ENCODE results near the gene DAAM1.
A peak's percentile ranks its signal among the peaks of the same experiment; 100 is the strongest.

Gene DAAM1

DNA sequence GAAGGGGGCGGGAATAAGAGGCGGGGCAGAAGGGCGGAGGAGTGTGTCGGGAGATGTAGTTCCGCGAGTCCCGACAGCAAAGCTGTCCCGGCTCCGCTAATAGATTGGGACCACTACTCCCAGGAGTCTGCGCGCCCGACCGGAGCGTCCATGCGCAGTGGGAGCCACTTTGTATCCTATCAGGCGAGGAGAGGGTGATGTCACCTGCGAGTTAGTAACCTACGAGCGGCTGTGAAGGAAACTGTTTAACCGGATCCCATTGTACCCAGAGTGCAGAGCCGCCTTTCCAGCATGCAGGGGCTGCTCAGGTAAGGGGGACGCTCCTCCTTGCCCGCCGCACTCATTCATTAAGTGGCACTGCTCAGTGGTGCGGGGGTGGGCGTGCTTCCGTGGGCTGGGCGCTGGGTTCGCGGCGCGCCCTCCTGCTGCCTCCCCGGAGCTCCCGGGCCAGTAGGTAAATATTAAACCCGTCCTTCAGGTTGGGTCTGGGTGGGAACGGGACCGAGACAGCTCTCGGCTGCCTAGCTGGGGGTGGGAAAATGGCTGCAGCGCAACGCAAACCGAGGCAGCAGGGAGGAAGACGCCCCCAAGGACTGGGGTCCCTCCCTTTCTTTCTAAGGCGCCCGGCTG is at the start of gene DAAM1:
Gene DAAM1 (plus strand): TSS at position 207 of the 630 bp plus-strand sequence. CDS start 74,811 bp downstream, outside the sequence.
- DNase-seq: peak; percentile 98

DNA sequence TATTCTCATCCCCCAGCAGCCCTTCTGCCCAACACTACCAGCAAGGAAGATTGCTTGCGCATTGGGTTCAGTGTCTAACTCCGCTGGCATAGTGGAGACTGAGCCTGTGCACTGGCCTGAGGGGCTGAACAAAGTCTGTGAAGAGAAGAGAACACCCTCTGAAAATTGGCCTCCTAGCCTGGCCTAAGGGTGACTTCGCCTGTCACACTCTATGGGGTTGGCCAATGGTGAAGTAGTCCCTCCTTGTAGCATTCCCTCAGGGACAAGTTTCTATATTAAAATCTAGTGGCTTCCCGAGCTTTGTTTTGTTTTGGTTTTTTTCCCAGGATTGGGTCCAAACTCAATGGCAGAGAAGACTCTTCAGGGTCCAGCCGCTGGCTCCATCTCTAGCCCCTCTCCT is 49.1 kb upstream of the DAAM1 start:
- no peak for DNase-seq

DNA sequence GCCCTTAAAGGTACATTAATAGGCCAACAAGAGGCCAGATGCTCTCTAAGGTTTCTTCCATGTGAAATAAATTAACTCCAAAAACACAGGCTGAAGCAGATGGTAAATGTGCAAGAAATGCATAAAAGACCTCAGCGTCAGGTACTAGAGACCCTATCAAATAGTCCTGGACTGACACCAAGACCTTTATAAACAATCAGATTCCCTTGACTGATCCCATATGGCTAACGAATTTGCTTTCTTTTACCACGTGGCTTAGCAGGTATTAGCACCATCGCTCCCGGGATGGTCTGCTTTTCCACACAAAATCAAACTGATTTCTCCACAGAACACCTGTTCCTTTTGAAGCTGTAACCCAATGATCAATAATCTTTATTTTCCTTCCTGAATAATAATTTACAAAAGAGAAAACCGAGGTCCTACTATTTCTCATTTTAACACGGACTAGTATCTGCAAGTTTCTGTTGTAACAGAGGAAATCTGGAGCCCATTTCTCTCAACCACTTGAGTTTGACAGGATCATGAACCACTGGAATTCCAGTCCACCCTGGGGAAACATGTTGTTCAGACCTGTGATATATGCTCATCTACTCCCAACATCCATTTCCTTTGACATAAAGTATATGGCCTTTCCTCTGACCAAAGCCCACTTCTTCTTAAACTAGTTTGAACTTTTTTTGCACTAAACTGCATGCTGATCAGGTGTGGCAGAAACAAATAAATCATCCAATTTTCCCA is 48.2 kb upstream of the DAAM1 start:
- no peak for DNase-seq

DNA sequence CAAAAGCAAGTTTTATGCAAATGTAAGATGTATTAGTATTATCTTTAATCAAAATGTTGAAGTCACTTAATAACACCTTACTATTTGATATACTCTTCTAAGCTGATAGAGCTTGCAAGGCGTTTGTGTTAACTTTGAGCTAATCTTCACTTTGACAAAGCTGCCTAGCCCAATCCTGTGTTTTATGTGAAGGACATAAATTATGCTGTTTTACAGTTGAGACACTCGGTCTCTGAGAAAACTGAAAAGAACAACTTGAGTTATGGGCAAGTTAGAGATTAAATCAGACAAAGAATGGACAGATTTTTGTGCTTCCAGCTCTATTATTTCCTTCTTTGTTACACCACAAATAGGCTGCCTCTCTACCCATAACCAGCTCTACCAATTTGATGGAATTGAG is 42.0 kb upstream of the DAAM1 start:
- DNase-seq: no peak

DNA sequence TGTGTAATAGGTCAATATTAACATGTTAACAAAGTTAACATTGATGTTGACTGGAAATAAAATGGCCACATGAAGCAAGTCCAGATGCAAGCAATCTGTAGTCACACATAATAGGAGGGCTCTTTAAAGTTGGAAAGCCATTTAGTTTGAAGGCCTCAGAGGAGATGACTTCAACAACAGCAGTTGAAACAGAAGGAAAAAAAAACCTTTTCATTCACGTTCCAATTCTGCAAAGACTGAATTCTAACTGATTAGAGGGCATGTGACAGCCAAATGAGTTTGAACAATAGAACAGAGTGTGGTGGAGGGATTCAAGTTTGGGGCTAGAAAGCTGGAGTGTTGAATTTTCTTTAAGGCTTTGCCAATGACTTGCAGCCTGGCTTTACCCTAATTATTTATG is 41.5 kb upstream of the DAAM1 start:
- DNase-seq: no peak

DNA sequence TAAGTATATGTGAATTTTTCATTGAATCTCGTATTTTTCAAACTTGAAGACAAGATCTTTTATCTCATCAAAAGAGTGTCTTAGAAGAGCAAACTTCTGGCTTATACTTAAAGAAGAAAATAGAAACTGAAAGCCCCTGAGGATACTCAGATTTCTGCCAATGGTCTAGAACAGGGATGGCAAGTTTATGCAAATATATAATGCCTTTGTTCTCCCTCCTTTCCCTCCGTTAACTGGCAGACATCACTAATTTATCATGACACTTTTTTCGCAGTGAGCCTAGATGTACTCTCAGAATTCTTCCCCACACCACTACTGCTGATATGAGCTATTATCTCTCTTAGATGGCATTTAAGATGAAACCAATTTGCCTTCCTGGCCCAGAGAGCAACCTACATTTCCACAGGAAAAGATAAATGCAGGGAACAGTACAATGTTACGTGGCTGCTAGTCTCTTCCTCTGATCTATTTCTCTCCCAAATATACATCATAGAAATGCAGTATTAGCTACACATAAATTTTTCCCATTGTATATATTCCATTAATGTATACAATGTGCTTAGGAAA is 40.0 kb upstream of the DAAM1 start:
- no peak for DNase-seq

DNA sequence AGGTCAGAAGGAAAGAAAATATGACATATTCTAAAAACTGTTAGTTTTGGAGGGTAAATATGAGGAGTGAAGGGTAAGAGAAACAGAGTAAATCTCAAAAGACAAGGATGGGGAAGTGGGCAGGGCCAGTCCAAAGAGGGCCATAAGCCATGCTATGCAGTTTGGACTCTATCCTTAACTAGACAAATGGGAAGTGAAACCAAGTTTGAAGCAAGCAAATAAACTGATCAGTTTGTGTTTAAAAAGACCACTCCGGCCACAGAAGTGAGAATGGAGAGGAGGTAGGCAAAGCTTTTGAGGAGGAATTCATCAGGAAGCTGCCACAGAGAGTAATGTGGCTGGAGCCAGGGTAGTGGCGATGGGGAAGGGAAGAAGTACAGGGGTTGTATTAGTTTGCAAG is 37.5 kb upstream of the DAAM1 start:
- DNase-seq: no peak

DNA sequence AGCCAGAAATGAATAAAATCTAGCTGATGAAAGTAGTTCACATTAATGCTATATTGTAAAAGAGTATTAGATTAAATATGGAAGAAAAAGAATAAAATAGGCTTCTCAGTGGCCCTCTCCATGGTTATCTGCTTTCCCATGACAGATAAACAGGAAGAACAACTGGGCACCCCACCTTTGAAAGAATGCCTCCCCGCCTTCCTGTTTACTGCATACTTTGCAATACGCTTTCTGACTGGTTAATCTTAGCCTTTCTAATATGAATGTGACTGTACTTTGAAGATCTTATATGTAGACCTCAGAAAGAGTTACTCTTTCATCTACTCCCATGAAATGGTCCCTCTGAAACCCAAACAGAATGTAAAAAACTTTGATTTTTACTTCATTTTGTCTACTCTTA is 34.1 kb upstream of the DAAM1 start:
- peak; percentile 3 for DNase-seq

DNA sequence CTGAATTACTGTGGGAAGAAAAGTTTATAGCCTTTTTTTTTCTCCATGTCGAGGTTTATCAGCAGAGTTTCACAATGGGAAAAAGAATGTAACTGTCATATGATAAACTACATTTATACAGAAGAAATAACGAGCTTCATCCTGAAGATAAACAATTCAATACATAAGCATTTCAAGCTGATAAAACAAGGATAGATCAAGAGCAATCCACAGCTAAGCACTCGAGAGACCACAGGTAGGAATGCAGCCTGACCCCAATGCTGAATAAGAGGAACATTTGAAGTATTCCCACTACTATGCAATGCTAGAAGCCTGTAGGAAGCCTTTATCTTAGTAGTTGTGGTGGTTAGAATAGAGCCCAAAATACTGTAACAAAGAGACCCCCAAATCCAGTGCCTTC is 32.6 kb upstream of the DAAM1 start:
- no peak for DNase-seq

DNA sequence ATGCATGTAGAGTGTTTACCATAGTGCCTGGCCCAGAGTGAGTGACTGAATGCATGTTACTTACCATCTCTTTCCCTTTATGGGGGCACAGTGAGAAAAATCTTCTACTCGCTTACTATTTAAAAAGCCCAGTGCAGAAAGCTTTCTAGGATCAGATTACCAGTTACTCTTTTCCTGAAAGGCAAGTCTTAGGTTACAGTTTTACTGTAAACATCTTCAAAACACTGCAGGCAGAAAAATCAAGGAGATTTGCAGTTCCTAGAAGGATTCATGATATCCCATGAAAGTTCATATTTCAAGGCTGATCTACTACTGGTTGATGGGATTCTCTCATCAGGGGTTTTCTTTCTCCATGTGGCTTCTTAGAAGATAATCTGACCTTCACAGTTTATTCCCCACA is 29.3 kb upstream of the DAAM1 start:
- no peak for DNase-seq

DNA sequence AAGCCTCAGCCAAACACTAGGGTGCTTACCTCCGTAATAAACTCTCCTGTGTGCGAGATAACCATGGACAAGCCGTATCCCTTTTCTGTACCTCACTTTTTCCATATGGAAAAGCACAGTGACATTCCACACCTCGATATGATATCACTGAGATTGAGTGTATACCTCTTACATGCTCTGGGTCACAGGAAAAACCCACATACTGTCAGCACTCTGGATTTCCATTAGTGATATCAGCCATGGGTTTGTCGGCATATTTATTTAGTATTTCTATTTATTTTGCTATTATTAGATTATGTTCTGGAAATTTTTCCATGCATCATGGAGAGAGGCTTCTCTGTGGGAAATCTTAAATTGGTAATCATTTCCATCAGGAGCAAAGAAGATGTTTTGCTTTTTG is 28.0 kb upstream of the DAAM1 start:
- DNase-seq: no peak

DNA sequence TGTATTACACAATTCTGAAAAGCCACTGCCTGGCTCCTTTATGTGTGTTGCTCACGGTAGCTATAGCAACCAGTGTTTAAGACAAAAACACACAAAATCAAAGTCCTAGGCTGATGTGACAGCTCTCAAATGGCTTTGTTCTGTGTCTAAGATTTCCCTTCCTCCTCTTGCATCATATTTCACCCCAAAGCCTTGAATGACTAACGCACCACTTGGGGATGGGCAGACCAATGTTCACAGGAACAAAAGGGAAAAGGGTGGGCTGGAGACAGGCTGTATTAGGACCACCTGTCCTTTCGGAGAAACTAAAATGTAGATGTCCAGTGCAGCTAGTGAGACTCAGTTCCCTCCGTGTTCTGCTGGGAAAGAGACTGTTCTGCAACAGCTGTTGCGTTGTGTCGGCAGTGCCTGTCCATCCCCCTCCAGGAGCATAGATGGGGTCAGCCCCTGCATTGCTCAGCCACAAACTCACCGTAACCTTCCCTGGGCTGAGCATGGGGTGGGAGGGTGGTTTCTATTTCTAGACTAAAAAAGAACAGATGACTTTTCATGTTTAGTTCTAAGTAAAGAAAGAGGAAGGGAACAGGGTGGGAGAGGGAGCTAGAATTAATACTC is 26.8 kb upstream of the DAAM1 start:
- DNase-seq: peak; percentile 13

DNA sequence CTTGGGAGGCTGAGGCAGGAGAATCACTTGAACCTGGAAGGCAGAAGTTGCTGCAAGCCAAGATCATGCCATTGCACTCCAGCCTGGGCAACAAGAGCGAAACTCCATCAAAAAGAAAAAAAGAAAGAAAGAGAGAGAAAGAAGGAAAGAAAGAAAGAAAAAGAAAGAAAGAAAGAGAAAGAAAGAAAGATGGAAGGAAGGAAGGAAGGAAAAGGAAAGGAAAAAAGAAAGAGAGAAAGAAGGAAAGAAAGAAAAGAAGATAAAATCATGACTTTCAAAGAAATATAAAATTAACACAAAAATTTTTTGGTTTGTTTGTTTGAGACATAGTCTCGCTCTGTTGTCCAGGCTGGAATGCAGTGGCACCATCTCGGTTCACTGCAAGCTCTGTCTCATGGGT is 22.2 kb upstream of the DAAM1 start:
- no peak for DNase-seq

DNA sequence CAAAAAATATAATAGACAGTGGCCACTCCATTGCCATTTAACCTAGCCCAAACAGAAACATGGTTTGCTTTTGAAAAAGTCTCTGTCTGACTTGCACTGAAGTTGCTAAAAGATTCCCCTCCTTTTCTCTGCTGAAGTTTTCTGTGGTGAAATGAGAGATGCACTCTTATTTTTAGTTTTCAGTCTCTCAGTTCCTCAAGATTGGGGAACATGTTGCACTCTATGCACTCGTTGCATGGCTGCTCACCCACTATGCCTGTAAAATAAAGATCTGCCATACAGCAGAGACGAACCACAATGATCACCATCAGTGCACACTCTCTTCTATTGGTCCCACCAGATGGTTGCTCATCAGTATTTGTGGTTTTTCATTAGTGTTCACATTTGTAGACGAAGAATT is 13.1 kb upstream of the DAAM1 start:
- DNase-seq: no peak

DNA sequence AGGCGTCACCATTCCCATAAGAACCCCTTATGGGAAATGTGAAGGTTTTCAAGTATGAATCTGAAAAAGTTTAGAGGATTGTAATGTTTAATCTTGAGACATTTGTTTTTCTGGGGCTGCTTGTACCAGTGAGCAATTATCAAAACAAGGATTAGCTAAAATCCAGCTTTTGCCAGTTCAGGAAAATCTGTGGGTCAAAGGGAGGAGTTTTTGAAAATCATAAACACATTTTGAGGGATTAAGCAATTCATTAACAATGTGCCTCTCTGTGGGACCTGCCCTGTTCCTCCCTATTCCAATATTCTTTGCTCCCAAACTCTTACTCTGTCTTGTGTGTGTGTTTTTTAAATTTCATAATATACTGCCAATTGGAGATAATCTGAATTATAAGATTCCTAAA is 11.7 kb upstream of the DAAM1 start:
- no peak for DNase-seq

DNA sequence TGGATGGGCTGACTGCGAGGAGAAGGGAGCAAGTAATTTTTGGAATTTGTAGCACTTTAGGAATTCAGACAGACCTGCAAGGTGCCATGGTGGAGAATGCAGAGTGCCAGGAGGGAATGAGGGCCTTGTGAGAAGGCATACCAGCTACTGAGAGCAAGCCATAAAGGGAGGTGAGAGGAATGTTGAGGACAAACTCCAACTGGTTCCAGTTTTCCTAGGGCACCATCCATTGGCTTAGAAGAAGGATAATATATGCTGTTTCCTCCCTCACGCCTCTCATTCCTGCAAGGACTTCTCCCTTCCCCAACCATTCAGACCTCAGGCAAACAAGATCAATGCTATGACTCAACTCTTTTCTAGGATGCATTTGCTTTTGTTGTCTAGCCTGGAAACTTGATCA is 11.2 kb upstream of the DAAM1 start:
- no peak for DNase-seq

DNA sequence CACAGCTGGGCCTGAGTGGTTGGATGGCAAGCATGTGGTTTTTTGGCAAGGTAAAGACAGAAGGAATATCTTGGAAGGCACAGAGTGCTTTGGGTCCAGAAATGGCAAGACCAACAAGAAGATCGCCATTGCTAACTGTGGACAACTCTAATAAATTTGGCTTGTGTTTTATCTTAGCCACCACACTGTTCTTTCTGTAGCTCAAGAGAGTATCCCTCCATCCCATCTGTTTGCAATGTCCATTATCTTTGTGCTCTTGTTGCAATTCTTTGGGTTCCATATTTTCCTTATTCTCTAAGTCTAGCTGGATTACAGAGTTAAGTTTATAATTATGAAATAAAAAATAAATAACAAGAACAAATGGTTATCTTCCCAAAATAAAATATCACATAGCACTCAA is 6.7 kb upstream of the DAAM1 start:
- DNase-seq: no peak

DNA sequence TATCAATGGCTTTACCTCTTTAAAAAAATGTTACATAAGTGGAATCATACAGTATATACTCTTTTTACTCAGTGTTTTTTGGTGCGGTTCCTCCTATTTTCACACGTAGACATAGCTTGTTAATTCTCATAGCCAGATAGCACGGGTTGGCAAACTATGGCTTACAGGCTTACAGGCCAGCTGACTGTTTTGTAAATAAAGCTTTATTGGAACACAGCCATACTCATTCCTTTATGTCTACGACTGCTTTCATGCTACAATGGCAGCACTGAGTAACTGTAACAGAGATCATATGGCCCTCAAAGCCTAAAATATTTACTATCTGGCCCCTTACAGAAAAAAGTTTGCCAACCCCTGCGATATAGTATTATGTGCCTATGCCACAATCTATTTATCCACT is 5.8 kb upstream of the DAAM1 start:
- no peak for DNase-seq

DNA sequence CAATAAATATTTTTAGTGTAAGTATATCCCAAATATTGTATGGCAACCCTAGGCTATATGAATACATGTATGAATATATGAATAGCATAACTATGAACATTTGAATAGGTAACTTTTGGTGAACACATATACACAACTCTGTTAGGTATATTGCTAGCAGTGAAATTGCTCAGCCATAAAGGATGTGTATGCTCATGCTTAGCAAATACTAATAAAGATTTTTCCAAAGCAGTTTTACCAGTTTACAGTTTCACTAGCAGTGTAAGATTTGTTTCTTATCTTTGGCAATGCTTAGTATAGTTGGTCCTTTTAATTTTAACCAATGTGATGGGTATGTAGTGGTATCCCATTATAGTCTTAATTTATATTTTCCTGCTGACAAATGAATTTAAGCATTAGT is 5.3 kb upstream of the DAAM1 start:
- no peak for DNase-seq

DNA sequence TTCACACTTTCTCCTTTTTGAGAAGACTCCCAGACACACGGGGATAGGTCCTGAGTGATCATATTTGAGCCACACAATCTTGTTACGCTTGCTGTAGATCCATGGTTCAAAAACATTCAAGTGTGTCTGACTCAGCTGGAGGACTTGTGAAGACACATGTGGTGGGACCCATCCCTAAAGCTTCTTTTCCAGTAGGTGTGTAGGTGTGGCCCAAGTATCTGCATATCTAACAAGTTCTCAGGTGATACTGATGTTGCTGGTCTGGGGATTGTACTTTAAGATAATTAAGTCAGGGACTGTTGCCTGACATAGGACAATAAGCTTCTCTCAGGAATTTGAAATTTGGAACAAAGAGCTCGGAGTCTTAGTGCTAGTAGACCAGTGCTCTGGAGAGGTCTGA is 4.1 kb upstream of the DAAM1 start:
- no peak for DNase-seq

DNA sequence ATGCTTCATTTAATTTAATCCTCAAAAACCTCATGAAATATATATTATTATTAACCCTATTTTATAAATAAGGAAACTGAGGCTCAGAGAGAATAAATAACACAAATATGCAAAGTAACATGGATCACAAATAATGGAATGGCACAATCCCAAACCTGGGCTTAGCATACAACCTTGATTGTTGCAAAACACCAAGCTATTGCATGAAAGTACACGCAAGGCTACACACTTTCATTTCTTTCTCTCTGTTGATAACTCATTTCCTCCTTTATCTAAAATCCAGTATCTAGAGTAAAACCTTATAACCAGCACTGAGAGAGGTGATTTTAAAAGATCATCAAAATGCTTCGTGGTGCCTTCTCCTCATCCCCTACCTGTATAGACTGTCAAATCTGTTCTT is 2.8 kb upstream of the DAAM1 start:
- DNase-seq: no peak

DNA sequence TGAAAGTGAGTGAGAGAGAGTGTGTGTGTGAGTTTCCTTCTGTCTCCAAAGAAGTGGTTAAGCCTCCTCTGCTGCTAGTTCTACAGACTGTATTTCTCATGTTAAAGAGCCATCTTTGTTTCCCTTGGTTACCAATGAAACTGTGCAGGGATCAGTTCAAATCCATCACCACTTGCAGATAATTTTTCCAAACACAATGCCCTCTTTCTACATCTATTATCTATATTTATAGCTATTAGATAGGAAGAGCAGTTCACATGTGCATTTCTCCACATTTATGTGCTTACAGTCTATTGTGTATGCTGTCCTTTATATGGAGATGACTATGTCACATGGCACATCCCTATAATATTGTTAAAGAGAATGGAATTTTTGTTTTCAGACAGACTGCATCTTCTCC is 2.2 kb upstream of the DAAM1 start:
- DNase-seq: no peak

DNA sequence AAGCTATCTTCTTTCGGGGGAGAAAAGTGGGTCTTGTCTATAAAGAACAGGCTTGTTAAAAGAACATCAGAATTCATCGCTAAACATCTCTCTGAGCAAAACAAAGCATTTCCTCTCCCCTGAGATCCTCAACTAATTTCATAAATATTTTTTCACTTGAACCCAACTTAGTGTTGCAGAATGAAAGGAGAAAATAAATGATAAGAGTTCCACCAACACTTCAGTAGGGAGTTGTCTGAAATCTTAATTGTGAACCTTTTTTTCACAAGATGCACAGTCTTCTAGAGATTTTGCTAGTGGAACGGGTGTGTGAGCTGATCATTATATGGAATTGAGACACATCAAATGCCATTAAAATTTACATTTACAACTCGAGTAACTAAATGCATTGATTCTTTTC is 1.3 kb upstream of the DAAM1 start:
- DNase-seq: no peak

DNA sequence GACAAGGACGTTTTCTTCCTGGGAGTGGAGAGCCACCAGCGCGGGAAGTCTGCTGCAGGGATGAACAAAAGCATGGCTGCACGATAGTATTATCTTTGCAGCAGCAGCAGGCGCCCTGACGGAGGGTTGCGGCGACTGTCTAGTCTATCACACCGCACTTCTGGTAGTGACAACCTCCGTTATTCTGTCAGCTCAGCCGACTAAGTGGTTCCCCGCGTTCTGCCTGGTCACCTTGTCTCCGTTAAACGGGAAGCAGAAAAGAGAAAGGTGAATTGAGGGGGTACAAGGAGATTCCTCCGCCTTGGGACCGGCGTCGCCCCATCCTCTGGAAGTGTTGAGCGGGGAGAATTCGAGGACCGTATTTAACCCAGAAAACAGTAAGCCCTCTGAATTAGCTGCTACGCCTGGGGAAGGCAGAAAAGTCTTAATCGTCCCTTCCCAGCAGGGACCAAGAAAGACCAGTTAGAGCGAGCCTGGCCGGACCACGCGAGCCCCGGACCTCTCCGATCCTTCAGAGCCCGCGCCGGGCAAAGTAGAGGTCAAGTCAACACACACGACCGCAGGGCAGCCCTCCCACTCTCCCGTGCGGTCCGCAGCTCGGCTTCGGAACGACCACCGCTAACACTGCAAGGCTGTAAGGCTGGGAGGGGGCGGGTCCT is 536 bp upstream of the DAAM1 start:
- peak; percentile 52 for DNase-seq
